GM21381 (cell line): ENCODE results near the gene TNFSF13.

Experiments used
- ATAC-seq: cut with Tn5 transposase; IDR thresholded peaks from one replicate; pipeline ENCODE4 v1.9.1; 2021; ENCODE audit warnings: mild to moderate bottlenecking, moderate library complexity; ENCODE audit not compliant: unreplicated experiment

Gene TNFSF13

GRCh38 chr17:7558544-7559319 is at the start of gene TNFSF13:
TSS of gene TNFSF13 (plus strand) at chr17:7558750. CDS start at chr17:7559040, 290 bp downstream.
- no peak for ATAC-seq

- ATAC-seq = no peak
Observed at GRCh38 chr17:7508846-7509245, 49.7 kb upstream of the TNFSF13 start.

- no peak for ATAC-seq
Observed at GRCh38 chr17:7509937-7510336, 48.6 kb upstream of the TNFSF13 start.

GRCh38 chr17:7511108-7511507 is 47.4 kb upstream of the TNFSF13 start:
- ATAC-seq = no peak

GRCh38 chr17:7512105-7512504 is 46.4 kb upstream of the TNFSF13 start:
- ATAC-seq = no peak

- ATAC-seq = no peak
Observed at GRCh38 chr17:7512824-7513540, 45.6 kb upstream of the TNFSF13 start.

- ATAC-seq = no peak
Observed at GRCh38 chr17:7513850-7514419, 44.6 kb upstream of the TNFSF13 start.

- no peak for ATAC-seq
Observed at GRCh38 chr17:7515911-7516610, 42.5 kb upstream of the TNFSF13 start.

GRCh38 chr17:7523033-7523432 is 35.5 kb upstream of the TNFSF13 start:
- no peak for ATAC-seq

- no peak for ATAC-seq
Observed at GRCh38 chr17:7528842-7529241, 29.7 kb upstream of the TNFSF13 start.

GRCh38 chr17:7530023-7530900 is 28.3 kb upstream of the TNFSF13 start:
- ATAC-seq = no peak

- no peak for ATAC-seq
Observed at GRCh38 chr17:7538050-7538449, 20.5 kb upstream of the TNFSF13 start.

- no peak for ATAC-seq
Observed at GRCh38 chr17:7538891-7539545, 19.5 kb upstream of the TNFSF13 start.

GRCh38 chr17:7541074-7541621 is 17.4 kb upstream of the TNFSF13 start:
- no peak for ATAC-seq

GRCh38 chr17:7544911-7545310 is 13.6 kb upstream of the TNFSF13 start:
- no peak for ATAC-seq

GRCh38 chr17:7548585-7549400 is 9.8 kb upstream of the TNFSF13 start, which contains the start of gene TNFSF12:
TSS of gene TNFSF12 (plus strand) at chr17:7549058. CDS start at chr17:7549154, 96 bp downstream.
- no peak for ATAC-seq

- no peak for ATAC-seq
Observed at GRCh38 chr17:7549401-7550055, 9.0 kb upstream of the TNFSF13 start.

- no peak for ATAC-seq
Observed at GRCh38 chr17:7550344-7550743, 8.2 kb upstream of the TNFSF13 start.
